ENCODE measurements around the gene KRTAP10-7. TPM values are rescaled to one million over a fixed set of nuclear protein-coding genes. Genes with fewer than 3 reads are reported as not detected.

Gene KRTAP10-7
- total and polyA plus RNA-seq, 2 experiments from 2014 or later: not detected

DNA sequence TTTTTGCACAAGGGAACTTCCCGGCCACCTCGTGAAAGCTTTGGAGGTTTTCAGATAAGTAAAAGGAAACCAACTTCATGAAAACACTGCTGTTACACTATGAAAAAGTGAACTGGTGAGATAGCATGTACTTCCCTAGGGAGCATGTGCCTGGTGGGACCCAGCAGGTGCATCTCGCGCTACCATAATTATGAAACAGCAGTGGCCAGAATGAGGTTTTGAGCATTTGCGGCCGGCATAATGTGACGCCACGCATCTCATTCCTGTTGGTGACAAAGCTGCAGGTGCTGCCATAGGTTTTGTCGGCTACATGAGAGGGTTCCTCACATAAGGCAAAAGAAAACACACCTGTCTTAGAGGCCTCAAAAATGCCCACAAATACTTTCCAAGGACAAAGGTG lies 43.5 kb upstream of the KRTAP10-7 start:
- no peaks in the 10 kb centered on the region for H3K36me3 ChIP-seq (ENCODE audit: insufficient read depth)
- H3K4me2 ChIP-seq: no peak overlapping the region
- H3K27me3 ChIP-seq (ENCODE audit: insufficient read depth): no peaks in the 10 kb centered on the region
- H3K27ac Mint-ChIP-seq: no peak overlapping the region
- no peak overlapping the region for H2AFZ ChIP-seq
- H3K4me1 Mint-ChIP-seq: peaks cover 25% of the 10 kb centered on the region
- no peaks in the 10 kb centered on the region for H3K9me2 ChIP-seq (ENCODE audit: insufficient read depth)
- 0 out of 2 replicates have a peak, but pooled peaks cover 2% of the 10 kb centered on the region for H3F3A ChIP-seq (replicated peaks; ENCODE audit: low read depth)
- no peaks in the 10 kb centered on the region; the same call in 2 of the 3 replicates for H3K36me3 Mint-ChIP-seq (ENCODE audit: low read depth)
- no peak for ATAC-seq
- H3K79me2 ChIP-seq (replicated peaks; ENCODE audit: insufficient read depth): no peaks in the 10 kb centered on the region
- H3K27ac ChIP-seq (ENCODE audit: low read depth): no peak overlapping the region
- TF ChIP-seq, protein P1, sequence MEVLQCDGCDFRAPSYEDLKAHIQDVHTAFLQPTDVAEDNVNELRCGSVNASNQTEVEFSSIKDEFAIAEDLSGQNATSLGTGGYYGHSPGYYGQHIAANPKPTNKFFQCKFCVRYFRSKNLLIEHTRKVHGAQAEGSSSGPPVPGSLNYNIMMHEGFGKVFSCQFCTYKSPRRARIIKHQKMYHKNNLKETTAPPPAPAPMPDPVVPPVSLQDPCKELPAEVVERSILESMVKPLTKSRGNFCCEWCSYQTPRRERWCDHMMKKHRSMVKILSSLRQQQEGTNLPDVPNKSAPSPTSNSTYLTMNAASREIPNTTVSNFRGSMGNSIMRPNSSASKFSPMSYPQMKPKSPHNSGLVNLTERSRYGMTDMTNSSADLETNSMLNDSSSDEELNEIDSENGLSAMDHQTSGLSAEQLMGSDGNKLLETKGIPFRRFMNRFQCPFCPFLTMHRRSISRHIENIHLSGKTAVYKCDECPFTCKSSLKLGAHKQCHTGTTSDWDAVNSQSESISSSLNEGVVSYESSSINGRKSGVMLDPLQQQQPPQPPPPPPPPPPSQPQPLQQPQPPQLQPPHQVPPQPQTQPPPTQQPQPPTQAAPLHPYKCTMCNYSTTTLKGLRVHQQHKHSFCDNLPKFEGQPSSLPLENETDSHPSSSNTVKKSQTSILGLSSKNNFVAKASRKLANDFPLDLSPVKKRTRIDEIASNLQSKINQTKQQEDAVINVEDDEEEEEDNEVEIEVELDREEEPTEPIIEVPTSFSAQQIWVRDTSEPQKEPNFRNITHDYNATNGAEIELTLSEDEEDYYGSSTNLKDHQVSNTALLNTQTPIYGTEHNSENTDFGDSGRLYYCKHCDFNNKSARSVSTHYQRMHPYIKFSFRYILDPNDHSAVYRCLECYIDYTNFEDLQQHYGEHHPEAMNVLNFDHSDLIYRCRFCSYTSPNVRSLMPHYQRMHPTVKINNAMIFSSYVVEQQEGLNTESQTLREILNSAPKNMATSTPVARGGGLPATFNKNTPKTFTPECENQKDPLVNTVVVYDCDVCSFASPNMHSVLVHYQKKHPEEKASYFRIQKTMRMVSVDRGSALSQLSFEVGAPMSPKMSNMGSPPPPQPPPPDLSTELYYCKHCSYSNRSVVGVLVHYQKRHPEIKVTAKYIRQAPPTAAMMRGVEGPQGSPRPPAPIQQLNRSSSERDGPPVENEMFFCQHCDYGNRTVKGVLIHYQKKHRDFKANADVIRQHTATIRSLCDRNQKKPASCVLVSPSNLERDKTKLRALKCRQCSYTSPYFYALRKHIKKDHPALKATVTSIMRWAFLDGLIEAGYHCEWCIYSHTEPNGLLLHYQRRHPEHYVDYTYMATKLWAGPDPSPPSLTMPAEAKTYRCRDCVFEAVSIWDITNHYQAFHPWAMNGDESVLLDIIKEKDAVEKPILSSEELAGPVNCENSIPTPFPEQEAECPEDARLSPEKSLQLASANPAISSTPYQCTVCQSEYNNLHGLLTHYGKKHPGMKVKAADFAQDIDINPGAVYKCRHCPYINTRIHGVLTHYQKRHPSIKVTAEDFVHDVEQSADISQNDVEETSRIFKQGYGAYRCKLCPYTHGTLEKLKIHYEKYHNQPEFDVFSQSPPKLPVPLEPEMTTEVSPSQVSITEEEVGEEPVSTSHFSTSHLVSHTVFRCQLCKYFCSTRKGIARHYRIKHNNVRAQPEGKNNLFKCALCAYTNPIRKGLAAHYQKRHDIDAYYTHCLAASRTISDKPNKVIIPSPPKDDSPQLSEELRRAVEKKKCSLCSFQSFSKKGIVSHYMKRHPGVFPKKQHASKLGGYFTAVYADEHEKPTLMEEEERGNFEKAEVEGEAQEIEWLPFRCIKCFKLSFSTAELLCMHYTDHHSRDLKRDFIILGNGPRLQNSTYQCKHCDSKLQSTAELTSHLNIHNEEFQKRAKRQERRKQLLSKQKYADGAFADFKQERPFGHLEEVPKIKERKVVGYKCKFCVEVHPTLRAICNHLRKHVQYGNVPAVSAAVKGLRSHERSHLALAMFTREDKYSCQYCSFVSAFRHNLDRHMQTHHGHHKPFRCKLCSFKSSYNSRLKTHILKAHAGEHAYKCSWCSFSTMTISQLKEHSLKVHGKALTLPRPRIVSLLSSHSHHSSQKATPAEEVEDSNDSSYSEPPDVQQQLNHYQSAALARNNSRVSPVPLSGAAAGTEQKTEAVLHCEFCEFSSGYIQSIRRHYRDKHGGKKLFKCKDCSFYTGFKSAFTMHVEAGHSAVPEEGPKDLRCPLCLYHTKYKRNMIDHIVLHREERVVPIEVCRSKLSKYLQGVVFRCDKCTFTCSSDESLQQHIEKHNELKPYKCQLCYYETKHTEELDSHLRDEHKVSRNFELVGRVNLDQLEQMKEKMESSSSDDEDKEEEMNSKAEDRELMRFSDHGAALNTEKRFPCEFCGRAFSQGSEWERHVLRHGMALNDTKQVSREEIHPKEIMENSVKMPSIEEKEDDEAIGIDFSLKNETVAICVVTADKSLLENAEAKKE (CRISPR knock-in tag; IDR thresholded peaks at IDR 0.05): no peak
- TF ChIP-seq ZNF331 (CRISPR knock-in tag; IDR thresholded peaks at IDR 0.05; ENCODE audit: low read depth) (no peak), NANOG (IDR thresholded peaks at IDR 0.05; ENCODE audit: borderline replicate concordance) (no peak), JUNB (IDR thresholded peaks at IDR 0.05; ENCODE audit: unreplicated experiment) (no peak), POLR2AphosphoS5 (IDR thresholded peaks at IDR 0.05; ENCODE audit: low read depth) (no peak), CREB1 (CRISPR knock-in tag; IDR thresholded peaks at IDR 0.05; ENCODE audit: low read depth) (no peak), STAT1 (IDR thresholded peaks at IDR 0.05; ENCODE audit: unreplicated experiment) (no peak), ZNF114 (CRISPR knock-in tag; IDR thresholded peaks at IDR 0.05) (no peak), EZH2 (IDR thresholded peaks at IDR 0.05; ENCODE audit: low read depth, unreplicated experiment) (no peak)
- TF ChIP-seq, protein P2, sequence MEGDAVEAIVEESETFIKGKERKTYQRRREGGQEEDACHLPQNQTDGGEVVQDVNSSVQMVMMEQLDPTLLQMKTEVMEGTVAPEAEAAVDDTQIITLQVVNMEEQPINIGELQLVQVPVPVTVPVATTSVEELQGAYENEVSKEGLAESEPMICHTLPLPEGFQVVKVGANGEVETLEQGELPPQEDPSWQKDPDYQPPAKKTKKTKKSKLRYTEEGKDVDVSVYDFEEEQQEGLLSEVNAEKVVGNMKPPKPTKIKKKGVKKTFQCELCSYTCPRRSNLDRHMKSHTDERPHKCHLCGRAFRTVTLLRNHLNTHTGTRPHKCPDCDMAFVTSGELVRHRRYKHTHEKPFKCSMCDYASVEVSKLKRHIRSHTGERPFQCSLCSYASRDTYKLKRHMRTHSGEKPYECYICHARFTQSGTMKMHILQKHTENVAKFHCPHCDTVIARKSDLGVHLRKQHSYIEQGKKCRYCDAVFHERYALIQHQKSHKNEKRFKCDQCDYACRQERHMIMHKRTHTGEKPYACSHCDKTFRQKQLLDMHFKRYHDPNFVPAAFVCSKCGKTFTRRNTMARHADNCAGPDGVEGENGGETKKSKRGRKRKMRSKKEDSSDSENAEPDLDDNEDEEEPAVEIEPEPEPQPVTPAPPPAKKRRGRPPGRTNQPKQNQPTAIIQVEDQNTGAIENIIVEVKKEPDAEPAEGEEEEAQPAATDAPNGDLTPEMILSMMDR (conservative IDR thresholded peaks at IDR 0.05; ENCODE audit: low read depth in 2 of 2): no peak
- TF ChIP-seq, protein P3, sequence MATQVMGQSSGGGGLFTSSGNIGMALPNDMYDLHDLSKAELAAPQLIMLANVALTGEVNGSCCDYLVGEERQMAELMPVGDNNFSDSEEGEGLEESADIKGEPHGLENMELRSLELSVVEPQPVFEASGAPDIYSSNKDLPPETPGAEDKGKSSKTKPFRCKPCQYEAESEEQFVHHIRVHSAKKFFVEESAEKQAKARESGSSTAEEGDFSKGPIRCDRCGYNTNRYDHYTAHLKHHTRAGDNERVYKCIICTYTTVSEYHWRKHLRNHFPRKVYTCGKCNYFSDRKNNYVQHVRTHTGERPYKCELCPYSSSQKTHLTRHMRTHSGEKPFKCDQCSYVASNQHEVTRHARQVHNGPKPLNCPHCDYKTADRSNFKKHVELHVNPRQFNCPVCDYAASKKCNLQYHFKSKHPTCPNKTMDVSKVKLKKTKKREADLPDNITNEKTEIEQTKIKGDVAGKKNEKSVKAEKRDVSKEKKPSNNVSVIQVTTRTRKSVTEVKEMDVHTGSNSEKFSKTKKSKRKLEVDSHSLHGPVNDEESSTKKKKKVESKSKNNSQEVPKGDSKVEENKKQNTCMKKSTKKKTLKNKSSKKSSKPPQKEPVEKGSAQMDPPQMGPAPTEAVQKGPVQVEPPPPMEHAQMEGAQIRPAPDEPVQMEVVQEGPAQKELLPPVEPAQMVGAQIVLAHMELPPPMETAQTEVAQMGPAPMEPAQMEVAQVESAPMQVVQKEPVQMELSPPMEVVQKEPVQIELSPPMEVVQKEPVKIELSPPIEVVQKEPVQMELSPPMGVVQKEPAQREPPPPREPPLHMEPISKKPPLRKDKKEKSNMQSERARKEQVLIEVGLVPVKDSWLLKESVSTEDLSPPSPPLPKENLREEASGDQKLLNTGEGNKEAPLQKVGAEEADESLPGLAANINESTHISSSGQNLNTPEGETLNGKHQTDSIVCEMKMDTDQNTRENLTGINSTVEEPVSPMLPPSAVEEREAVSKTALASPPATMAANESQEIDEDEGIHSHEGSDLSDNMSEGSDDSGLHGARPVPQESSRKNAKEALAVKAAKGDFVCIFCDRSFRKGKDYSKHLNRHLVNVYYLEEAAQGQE (IDR thresholded peaks at IDR 0.05; ENCODE audit: unreplicated experiment): no peak
- TF ChIP-seq, protein P4, sequence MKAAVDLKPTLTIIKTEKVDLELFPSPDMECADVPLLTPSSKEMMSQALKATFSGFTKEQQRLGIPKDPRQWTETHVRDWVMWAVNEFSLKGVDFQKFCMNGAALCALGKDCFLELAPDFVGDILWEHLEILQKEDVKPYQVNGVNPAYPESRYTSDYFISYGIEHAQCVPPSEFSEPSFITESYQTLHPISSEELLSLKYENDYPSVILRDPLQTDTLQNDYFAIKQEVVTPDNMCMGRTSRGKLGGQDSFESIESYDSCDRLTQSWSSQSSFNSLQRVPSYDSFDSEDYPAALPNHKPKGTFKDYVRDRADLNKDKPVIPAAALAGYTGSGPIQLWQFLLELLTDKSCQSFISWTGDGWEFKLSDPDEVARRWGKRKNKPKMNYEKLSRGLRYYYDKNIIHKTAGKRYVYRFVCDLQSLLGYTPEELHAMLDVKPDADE (IDR thresholded peaks at IDR 0.05): no peak
- H4K20me1 ChIP-seq (replicated peaks; ENCODE audit: insufficient read depth): no peaks in the 10 kb centered on the region
- no peak overlapping the region for H3K4me3 ChIP-seq
- H3K4me1 ChIP-seq (ENCODE audit: insufficient read depth): peaks cover 10% of the 10 kb centered on the region; the same call in 1 of the 2 replicates
- H3K27me3 Mint-ChIP-seq (ENCODE audit: insufficient read depth, low read depth, poor library complexity): peaks cover 11% of the 10 kb centered on the region
- H3K9me3 Mint-ChIP-seq: no peaks in the 10 kb centered on the region
- no peak for DNase-seq (ENCODE audit: low spot score)
- H3K4me3 Mint-ChIP-seq: no peak overlapping the region
